Measurements from ENCODE around the gene TLK2.

TLK2 gene

DNA sequence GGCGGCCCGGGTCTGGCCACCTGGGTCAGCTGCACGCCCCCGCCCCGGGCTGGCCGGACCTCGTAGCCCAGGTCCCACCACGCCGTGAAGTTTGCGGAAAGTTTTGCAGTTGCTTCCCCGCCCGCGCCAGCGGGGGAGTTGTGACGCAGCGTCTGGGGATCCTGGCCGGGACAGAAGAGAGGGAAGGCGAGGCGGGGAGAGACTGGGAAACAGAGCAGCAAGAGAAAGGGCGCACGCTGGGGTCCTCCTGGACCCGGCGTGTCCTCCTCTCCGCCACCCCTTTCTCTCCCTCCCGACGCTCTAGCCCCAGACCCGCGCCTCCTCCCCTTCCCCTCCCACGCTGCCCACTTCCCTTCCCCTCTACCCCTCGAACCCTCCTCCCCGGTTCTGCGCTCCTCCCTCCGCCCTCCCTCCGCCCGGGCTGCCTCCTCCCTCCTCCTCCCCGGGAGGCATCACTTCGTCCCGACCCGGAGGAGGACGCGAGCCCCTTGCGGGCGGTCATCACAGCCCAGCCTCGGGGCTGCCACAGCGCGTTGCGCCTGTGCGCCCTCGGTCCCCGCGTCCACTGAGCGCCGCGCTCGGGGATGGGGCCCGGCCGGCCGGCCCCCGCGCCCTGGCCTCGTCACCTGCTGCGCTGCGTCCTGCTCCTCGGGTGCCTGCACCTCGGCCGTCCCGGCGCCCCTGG lies 148.7 kb downstream of the TLK2 start, which contains the start of gene MRC2:
TSS of gene MRC2 (plus strand) at position 452 of the 685 bp plus-strand sequence. CDS start at position 585, 133 bp downstream.
- in situ Hi-C loops (cut with MboI; ENCODE audit: low sequenced_read_pairs): no loop called here

DNA sequence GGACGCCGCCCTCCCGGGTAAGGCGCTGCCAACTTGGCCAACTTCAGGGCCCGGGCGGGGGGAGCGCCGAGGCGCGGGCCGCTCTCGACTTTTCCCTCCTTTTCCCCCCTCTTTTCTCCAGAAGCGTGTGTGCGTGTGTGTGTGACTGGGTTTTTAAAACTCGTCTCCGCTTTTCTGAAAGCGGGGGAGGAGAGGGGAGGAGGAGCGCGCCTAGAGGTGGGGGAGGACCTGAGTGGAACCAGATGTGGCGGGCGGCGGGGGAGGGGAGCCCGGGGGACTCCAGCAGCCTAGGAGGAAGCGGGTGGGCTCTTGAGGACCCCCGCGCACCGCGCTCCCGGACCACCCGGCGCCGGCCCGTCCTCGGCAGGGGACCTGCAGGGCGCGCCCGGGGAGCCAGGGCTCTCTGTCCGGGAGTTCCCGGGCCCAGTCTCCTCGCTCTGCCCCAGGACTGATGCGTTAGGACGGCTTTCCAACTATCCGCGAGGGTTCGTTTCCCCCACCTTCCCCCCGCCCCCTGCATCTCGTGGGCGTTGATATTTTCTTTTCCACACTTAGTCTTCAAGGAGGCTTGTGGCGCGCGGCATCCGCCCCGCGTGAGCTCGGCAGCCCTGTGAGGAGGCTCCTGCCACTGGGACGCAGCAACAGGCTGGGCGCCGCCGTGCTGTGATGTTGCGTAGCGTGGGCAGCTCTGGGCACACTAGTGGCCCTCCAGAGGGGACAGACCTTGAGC lies 149.4 kb downstream of the TLK2 start:
- in situ Hi-C loops (cut with MboI; ENCODE audit: low sequenced_read_pairs): no loop called here

DNA sequence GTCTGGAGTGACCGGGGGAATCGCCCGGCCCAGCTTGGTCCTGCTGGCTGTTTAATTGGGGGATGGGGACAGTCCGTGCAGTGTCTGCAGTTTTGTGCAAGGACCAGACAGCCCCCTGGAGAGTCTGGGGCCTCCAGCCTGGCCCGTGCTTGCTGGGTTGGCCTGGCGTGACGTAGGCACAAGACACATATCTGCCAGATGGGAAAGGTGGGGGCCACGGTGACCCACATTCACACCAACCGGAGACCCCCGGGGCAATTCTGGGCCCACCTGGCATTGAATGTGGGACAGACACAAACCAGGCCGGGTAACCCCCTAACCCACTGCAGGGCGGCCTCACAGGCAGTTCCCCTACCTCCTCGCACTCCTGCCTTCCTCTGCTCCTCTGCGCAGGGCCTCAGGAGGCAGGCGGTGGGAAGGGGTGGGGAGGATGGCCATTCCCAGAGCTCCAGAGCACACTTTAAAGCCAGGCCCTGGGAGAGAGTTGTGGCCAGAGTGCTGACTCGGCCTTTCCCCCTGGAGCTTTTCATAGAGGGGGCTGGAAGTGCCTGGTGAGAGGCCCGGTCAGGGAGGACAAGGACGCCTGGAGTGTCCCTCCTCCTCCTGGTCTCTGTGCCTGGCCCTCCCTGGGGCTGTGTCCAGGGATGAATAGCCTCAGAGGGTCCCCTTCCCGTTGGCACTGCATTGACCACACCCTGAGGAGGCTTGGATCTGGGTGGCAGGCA lies 150.4 kb downstream of the TLK2 start:
- in situ Hi-C loops (cut with MboI; ENCODE audit: low sequenced_read_pairs): no loop called here

DNA sequence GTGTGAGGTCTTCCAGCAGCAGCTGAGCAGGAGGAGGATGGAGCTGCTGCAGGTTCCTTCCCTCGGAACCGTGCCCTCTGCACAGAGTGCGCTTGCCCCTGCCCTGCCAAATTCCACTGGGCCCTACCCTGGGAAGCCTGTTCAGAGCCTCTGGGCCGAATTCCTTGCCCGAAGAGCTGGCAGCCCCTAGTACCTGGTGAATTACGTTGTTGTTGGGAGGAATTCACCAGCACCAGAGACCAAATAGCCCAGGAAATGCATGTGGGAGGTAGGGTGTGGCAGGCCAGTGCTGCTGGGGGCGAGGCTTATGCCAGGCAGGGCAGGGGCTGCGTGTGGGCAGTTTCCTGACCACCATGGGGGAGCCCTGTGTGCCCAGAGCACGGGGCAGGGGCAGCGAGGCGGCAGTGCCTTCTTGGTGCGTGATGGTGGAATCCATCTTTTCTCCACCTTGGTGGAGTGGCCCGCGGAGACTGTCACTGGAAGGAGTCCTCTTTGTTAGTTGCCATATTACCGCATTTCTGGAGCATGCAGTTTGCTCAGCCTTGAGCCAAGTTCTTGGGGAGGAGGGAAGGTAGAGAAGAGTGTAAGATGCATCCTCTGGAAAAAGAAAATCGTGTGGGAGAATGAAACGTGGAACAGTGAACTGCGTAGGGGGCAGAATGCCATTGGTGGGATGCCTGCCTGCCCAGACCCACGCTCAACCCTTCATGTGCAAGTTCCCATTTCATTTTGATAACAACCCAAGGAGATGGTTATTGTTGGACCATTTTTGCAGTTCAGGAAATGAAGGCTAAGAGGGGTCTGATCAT lies 151.1 kb downstream of the TLK2 start:
- in situ Hi-C loops (cut with MboI; ENCODE audit: low sequenced_read_pairs): no loop called here

DNA sequence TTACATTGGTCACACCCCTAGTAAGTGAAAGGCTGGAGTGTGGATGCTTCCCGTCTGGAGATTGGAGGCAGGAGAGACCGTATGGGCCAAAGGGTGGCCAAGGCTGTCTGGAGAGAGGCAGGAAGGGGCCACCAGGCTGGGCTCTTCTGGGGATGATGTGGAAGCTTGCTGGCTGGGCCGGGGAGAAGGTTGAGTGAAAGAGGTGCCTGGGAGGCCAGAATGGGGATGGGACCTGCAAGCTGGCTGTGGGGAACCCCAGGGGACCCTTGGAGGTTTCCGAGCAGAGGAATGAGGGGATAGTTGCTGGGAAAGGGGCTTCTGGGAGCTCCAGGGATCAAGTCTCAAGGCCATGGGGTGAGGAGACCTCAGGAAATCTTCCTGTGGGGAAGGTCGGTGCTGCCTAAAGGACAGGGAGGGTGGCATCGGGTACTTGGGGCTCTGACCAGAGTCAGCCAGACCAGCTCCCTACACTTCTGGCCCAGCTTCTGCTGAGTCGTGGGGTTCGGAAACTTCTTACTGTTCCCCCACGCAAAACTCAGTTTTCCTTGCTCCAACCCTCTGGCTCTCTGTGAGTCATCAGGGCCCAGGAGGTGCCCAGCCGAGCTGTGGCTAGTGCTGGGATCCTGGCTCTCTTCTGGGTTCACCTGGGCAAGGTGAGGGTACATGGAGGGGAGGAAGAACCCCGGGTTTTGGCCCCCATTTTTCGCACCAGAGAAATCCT lies 151.9 kb downstream of the TLK2 start:
- in situ Hi-C loops (cut with MboI; ENCODE audit: low sequenced_read_pairs): no loop called here

DNA sequence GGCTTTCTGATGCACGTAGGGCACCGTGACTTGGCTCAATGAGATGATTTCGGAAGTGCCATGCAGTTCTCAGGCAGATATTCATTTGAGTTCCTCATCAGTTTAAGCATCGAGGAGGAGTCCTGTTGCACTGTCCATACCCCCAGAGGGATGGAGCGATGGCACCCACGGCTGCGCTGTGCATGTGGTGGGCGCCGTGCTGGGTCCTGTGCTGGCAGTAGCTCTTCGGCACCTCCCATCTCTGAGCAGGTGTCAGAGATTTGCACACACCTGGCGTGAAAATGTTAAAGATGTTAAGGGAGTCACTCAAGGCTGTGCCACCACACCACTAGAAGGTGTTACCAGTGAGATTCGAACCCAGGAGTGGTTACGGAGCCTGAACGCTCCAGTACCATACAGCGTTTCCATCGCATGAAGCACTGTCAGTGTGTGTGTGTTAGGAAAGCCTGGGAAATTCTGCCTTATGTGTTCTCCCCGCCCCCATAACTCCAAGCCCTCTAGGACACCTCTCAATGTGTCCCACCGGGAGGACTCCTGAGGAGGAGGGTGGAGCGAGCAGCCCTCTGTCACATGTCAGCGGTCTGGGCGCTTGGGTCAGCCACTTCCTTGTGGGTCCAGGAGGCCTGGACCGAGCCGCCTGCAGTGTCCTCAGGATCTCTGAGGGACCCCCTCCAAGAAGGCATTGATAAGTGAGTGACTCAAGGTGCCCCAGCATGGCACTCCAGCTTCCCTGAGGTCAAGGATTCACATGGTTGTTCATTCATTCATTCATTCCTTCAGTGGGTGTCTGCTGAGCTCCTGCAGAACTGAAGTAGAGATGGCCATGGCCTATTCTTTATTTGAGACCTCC lies 152.7 kb downstream of the TLK2 start:
- in situ Hi-C loops (cut with MboI; ENCODE audit: low sequenced_read_pairs): no loop called here

DNA sequence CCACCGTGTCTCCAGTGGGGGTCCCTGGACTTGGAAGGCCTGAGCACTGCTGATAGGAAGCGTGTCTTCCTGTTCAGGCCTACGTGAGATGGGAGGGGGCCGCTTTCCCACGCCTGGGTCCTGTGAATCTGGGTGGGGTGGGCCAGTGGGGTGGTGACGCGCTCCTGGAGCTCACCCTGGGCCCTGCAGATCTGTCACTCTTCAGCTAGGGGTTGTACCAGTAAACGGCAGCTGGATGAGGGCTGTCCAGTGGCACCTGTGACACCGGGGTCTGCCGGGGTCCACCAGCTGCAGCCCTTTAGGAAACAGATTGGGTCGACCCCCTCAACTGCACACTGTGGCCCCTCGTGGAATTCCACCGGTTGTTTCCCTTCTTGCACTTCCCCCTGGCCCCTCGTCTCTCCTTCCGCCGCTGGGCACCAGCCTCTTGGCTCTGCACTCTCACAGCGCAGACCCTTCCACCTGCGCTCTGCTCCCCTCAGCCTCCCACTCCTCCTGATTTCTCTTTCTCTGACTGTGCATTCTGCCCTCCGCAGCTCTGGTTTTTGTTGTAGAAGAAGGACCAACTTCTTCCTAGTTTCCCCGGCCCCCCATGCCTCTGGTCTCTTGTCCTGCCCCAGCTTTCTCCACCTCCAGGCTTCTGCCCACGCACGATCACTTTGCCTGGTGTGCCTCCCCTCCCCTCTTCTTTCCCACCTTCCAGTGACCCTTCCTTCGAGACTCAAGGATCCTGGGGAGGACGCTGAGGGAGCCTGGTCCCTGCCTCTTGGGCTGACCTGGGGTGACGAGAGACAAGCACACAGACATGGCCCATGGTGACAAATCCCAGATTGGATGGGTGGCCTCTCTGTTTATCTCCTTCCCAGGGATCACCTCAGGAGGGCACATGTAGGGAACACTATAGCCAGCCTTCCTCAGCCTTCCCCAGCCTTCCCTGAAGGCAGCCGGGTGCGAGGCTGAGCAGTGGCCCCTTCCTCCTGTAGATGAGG lies 153.6 kb downstream of the TLK2 start:
- in situ Hi-C loops (cut with MboI; ENCODE audit: low sequenced_read_pairs): no loop called here

DNA sequence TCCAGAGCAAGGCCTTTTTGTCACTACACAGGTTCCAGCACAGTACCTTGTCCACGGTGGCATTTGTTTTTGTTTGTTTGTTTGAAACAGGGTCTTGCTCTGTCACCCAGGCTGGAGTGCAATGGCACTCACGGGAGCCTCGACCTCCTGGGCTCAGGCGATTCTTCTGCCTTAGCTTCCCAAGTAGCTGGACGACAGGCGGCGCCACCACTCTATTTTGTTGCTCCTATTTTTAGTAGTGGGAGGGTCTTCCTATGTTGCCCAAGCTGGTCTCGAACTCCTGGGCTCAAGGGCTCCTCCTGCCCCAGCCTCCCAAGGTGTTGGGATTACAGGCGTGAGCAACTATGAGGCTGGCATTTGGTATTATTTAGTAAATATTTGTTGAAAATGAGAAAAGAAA lies 159.2 kb downstream of the TLK2 start:
- in situ Hi-C loops (cut with MboI; ENCODE audit: low sequenced_read_pairs): no loop called here

DNA sequence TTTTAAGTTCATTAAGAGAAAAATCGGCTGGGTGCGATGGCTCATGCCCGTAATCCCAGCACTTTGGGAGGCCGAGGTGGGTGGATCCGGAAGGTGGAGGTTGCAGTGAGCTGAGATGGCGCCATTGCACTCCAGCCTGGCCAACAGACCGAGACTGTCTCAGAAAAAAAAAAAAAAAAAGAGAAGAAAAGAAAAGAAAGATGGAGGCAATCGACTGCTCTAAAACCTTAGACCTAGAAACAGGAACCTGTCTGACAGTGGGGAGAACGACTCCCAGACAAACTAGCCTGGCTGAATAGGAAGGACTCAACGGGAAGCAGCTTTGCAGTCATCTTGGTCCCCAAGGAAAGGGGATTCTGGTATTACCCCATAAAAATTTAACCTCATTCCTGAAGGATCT lies 162.5 kb downstream of the TLK2 start:
- in situ Hi-C loops (cut with MboI; ENCODE audit: low sequenced_read_pairs): no loop called here

DNA sequence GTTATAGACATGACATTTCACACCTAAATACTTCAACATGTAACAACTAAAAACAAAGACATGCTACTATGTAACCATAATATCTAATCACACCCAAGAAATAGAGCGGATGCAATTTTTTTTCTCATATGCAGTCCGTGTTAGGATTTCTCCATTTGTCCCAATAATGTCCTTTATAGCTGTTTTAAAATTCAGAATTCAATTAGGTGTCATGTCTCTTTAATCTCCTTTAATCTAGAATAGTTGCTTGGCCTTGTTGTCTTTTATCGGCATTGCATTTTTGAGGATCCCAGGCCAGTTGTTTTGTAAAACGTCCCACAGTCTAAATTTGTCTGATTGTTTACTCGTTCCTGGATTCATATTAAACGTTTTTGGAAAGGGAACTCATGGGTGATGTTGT lies 163.3 kb downstream of the TLK2 start:
- in situ Hi-C loops (cut with MboI; ENCODE audit: low sequenced_read_pairs): no loop called here

DNA sequence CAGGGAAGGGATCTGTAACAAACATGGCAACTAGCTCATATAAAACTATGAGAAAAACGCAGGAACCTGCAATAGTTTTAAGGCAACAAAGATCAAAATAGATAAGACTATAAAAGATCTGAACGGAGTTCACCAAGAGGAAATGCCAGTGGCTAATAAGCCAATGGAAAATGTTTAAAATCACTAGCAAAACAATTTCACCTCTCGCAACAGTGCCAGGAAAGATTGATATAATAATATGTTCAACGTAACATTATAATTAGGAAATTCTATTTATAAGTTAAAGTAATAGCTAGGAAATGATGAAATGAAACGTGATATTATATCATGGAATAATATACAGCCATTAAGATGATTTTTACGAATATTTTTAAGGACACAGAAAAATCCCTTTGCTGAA lies 164.9 kb downstream of the TLK2 start:
- in situ Hi-C loops (cut with MboI; ENCODE audit: low sequenced_read_pairs): no loop called here

DNA sequence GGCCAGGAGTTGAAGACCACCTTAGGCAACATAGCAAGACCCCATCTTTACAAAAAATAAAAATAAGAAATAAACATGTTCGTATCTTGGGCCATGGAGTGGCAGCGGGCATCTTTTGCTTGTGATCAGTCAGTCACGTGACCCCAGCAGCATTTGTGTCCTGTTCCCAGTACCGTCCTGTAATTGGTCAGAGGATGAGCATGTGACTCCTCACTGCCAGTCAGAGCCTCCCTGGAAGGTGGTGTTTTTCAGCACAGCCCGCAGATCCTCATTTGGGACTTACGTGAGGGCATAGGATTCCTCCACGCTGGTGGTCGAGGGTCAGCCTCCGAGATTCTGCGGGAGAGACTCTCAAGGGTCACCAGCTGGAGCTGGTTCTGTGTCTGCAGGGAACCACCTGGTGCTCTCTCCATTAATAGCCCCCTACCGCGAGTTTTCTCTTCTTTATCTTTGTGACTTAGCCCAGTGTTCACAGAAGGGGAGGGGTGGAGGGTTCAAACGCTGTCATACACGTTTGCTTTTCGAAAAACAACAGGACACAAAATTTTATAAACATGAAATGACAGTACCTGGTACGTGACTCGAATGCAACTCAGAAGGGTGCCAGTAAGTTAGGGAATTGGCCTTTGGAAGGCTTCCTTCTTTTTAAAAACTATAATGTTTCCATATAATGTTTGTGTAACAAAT lies 166.0 kb downstream of the TLK2 start:
- in situ Hi-C loops (cut with MboI; ENCODE audit: low sequenced_read_pairs): no loop called here

DNA sequence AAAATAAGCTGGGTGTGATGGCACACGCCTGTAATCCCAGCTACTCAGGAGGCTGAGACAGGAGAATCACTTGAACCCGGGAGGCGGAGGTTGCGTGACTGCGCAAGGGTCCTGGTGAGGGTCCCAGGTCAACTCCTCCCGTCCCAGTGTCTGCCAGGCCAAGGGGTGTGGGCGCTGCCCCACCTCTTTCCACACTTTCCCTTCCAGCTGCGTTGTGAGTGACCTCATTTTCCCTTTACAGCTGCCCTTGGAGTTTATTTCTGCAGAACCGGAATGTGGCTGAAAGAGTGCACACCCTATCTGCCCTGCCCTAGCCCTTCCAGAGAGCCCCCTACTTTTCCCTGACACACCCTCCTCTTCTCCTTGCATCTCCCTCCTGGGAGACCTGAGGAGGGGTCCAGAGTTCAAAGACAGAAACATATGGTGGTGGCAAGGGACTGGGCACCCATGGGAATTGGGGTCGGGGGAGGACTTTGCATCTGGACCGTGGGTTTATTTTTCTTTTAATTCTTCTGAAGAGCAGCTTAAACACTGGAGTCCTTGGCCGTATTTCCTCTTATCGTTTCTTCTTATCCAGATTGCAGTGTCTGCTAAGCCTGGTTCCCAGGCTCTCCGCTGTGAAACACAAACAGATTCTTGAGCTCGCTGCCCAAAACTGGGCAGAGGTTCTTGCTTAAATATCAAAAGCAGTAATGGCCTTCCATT lies 169.8 kb downstream of the TLK2 start:
- in situ Hi-C loops (cut with MboI; ENCODE audit: low sequenced_read_pairs): no loop called here

DNA sequence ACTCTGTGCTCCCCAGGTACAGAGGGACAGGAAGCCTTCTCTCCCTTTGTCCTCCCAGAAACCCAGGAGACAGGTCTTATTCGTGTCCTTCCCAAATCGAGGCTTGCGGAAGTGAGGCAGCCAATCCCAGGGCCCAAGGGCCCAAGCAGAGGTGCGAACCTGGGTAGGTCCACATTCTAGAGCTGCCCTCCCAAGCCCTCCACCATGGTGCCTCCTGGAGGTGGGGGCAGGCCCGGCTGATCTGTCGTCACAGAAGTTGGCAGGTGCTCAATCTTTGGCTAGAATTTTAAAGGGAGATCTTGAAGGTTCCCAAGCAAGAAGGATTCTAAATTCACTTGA lies 170.3 kb downstream of the TLK2 start:
- in situ Hi-C loops (cut with MboI; ENCODE audit: low sequenced_read_pairs): no loop called here

DNA sequence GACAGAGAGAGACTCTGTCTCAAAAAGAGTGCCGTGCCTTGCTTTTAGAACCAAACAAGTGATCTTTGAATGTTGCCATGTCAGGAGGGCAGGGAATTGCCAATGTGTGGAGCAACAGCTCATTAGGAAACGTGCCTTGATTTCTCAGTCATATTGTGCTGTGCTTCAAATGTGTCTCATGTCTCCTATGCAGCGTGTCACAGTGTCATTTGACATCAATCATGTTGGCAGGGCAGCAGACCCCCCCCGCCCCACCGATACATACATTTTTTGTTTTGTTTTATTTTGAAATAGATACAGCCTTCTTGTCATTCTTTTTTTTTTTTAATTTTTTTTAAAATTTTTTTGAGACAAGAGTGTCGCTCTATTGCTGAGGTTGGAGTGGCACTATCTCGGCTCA lies 170.9 kb downstream of the TLK2 start:
- in situ Hi-C loops (cut with MboI; ENCODE audit: low sequenced_read_pairs): no loop called here

DNA sequence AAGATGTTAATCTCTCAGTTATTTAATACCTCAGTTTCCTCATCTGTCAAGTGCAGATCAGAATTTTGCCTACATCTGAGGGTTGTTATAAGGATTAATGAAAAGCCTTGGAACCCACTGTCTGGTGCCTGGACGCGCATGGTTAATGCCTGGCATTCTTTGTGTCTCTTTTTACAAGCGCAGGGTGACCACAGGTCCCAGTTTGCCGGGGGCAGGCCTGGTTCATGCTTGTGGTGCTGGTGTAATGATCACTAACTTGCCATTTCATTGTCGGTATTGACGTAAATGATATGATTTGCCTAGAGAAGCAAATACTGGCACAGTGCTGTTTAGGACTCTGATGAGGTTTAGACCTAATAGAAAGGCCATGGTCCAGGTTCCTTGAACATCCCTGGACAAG lies 172.0 kb downstream of the TLK2 start:
- in situ Hi-C loops (cut with MboI; ENCODE audit: low sequenced_read_pairs): no loop called here

DNA sequence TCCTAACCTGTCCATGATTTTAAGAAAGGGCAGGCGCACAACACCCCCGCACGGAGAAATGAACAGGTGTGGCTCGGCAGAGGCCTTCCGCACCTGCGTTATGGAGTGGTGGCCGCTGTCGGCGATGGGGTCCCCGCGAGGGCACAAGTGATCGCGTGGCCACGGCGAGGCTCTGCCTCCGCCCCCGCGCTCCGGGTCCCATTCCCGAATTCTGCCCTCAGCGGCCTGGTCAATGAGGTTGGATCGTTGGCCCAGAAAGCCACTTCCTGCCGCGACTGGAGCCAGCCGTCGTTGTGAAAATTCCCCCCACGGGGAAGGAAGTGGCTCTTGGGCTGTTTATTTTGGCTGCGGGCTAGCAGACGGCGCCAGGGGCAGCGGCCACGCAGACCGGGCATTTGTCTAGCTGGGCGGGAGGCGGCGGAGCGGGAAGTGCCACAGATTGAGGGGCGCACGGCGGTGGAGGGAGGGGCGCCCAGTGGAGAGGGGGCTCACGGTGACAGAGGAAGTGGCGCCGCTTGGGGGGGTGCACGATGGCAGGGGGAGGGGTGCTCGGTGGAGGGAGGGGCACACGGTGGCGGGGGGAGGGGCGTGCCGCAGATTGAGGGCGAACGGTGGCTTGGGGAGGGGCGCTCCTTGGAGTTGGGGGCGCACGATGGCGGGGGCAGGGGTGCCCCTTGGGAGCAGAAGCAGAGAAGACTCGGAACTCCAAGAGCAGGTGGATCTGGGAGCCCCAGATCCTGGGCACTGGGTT lies 173.8 kb downstream of the TLK2 start:
- in situ Hi-C loops (cut with MboI; ENCODE audit: low sequenced_read_pairs): no loop called here
